Stimulated activated CD8-positive, alpha-beta memory T cell treated with anti-CD3 and anti-CD28 coated beads, Interleukin-4, amount 100 ng/mL, for 1 hour (primary cell): ENCODE data around the gene SLC1A2.

Source experiments
- DNase-seq, 2 donors: peaks; one replicate each; pipeline ENCODE4 v3.0.0-alpha.2; 2020; ENCODE audit warnings: low read depth in 2 of 2, low spot score in 1 of 2

Gene SLC1A2

GRCh38 chr11:35414311-35414710, 5.0 kb downstream of the SLC1A2 start:
- DNase-seq = no peak

GRCh38 chr11:35413598-35413997, 5.8 kb downstream of the SLC1A2 start:
- no peak for DNase-seq

GRCh38 chr11:35412285-35412684, 7.1 kb downstream of the SLC1A2 start:
- DNase-seq = no peak

GRCh38 chr11:35407041-35407440, 12.3 kb downstream of the SLC1A2 start:
- no peak for DNase-seq

- DNase-seq = no peak
Observed at GRCh38 chr11:35404388-35404775, 15.0 kb downstream of the SLC1A2 start.

- DNase-seq = no peak
Observed at GRCh38 chr11:35403765-35404387, 15.5 kb downstream of the SLC1A2 start.

GRCh38 chr11:35402751-35403660, 16.4 kb downstream of the SLC1A2 start:
- no peak for DNase-seq

- no peak for DNase-seq
Observed at GRCh38 chr11:35398881-35399280, 20.5 kb downstream of the SLC1A2 start.

GRCh38 chr11:35394941-35395340, 24.4 kb downstream of the SLC1A2 start:
- no peak for DNase-seq

GRCh38 chr11:35393098-35393497, 26.3 kb downstream of the SLC1A2 start:
- DNase-seq = no peak

GRCh38 chr11:35391922-35392688, 27.3 kb downstream of the SLC1A2 start:
- peak; percentile 67 to 76 for DNase-seq

- no peak for DNase-seq
Observed at GRCh38 chr11:35390737-35391682, 28.3 kb downstream of the SLC1A2 start.

- DNase-seq = no peak
Observed at GRCh38 chr11:35389897-35390465, 29.4 kb downstream of the SLC1A2 start.

GRCh38 chr11:35389112-35389511, 30.2 kb downstream of the SLC1A2 start:
- no peak for DNase-seq

GRCh38 chr11:35388061-35388460, 31.3 kb downstream of the SLC1A2 start:
- no peak for DNase-seq

- DNase-seq = no peak
Observed at GRCh38 chr11:35387111-35387982, 32.0 kb downstream of the SLC1A2 start.

GRCh38 chr11:35383953-35384352, 35.4 kb downstream of the SLC1A2 start:
- DNase-seq = no peak

GRCh38 chr11:35381709-35382322, 37.5 kb downstream of the SLC1A2 start:
- no peak for DNase-seq

GRCh38 chr11:35380603-35381002, 38.8 kb downstream of the SLC1A2 start:
- no peak for DNase-seq
